K562 (cell line): ENCODE measurements around the gene CISD2. TPM values are rescaled to one million over a fixed set of nuclear protein-coding genes. Genes with fewer than 3 reads are reported as not detected.
A peak's percentile ranks its signal among the peaks of the same experiment; 100 is the strongest.

Experiments used
- BCOR ChIP-seq: fragments of 450-650 bp; IDR thresholded peaks from 2 replicates; pipeline ENCODE4 v1.6.1; 2016
- CBFB ChIP-seq: sonication (generic); formaldehyde crosslinking; IDR thresholded peaks from 2 replicates; pipeline ENCODE4 v1.4.0; 2020; ENCODE audit warnings: mild to moderate bottlenecking, missing genetic modification reagents
- COPS2 ChIP-seq: fragments of 450-650 bp; conservative IDR thresholded peaks from 2 replicates; pipeline ENCODE4 v1.6.1; 2016; ENCODE audit warnings: mild to moderate bottlenecking, moderate library complexity
- ELF4 ChIP-seq: fragments of 450-650 bp; formaldehyde crosslinking; IDR thresholded peaks from 2 replicates; pipeline ENCODE4 v1.4.0; 2022; ENCODE audit warnings: missing genetic modification characterization
- FOXP1 ChIP-seq: sonication (generic); formaldehyde crosslinking; IDR thresholded peaks from 2 replicates; pipeline ENCODE4 v1.8.0; 2022; ENCODE audit warnings: mild to moderate bottlenecking, missing genetic modification reagents
- KLF13 ChIP-seq: fragments of 450-650 bp; IDR thresholded peaks from 2 replicates; pipeline ENCODE4 v1.6.1; 2016; ENCODE audit warnings: missing genetic modification characterization, low read depth, mild to moderate bottlenecking, missing compliant biosample characterization, moderate library complexity, borderline replicate concordance
- NFRKB ChIP-seq: fragments of 450-650 bp; IDR thresholded peaks from 2 replicates; pipeline ENCODE4 v1.6.1; 2016; ENCODE audit warnings: low read depth
- NR4A1 ChIP-seq, 2 experiments: fragments of 250-450 bp in 1 of 2; fragments of 450-650 bp in 1 of 2; sonication (Bioruptor Pico) in 1 of 2; IDR thresholded peaks; 2 replicates each; pipeline versions ENCODE4 v1.4.0 to v1.6.1; 2016 to 2020; ENCODE audit warnings: mild to moderate bottlenecking in 2 of 2, missing compliant biosample characterization in 1 of 2, missing genetic modification characterization in 1 of 2, moderate library complexity in 1 of 2
- PCBP1 ChIP-seq: fragments of 200-400 bp; formaldehyde crosslinking; IDR thresholded peaks from 2 replicates; pipeline ENCODE4 v1.6.1; 2018; ENCODE audit warnings: mild to moderate bottlenecking, low read depth, low read length; ENCODE audit not compliant: poor library complexity, severe bottlenecking
- POLR2G ChIP-seq: fragments of 200-400 bp; formaldehyde crosslinking; IDR thresholded peaks from 2 replicates; pipeline ENCODE4 v1.6.1; 2017; ENCODE audit warnings: low read depth, mild to moderate bottlenecking, antibody characterized with exemption, low read length, moderate library complexity
- POLR3A ChIP-seq: IDR thresholded peaks from 2 replicates; pipeline ENCODE4 v1.6.1; 2011; ENCODE audit warnings: borderline replicate concordance, mild to moderate bottlenecking, moderate library complexity; ENCODE audit not compliant: insufficient read length, insufficient read depth; ENCODE audit errors: extremely low read depth
- SNRNP70 ChIP-seq: fragments of 200-400 bp; formaldehyde crosslinking; optimal IDR thresholded peaks from 2 replicates; pipeline ENCODE3; 2017; ENCODE audit warnings: low read depth, low read length
- TAF15 ChIP-seq: fragments of 200-400 bp; formaldehyde crosslinking; IDR thresholded peaks from 2 replicates; pipeline ENCODE4 v1.6.1; 2017; ENCODE audit warnings: mild to moderate bottlenecking, low read depth, low read length, moderate library complexity
- TRIM24 ChIP-seq, 2 experiments: fragments of 450-650 bp; IDR thresholded peaks; 2 replicates each; pipeline ENCODE4 v1.6.1; 2016
- YY1 ChIP-seq, 3 experiments: IDR thresholded peaks; 2 replicates each; pipeline ENCODE4 v1.6.1; 2011; ENCODE audit warnings: low read length in 2 of 3, mild to moderate bottlenecking in 2 of 3, moderate library complexity in 2 of 3, borderline replicate concordance in 1 of 3, control low read depth in 1 of 3, low read depth in 1 of 3; ENCODE audit not compliant: insufficient read depth in 3 of 3, insufficient replicate concordance in 2 of 3, control insufficient read depth in 1 of 3, insufficient read length in 1 of 3; ENCODE audit errors: extremely low read depth in 1 of 3
- ZC3H8 ChIP-seq: fragments of 450-650 bp; IDR thresholded peaks from 2 replicates; pipeline ENCODE4 v1.6.1; 2017
- ZEB2 ChIP-seq: fragments of 450-650 bp; IDR thresholded peaks from 2 replicates; pipeline ENCODE4 v1.6.1; 2016
- ZKSCAN8 ChIP-seq: fragments of 200-800 bp; sonication (Bioruptor generic); IDR thresholded peaks from 2 replicates; pipeline ENCODE4 v1.6.1; 2016; ENCODE audit warnings: missing genetic modification characterization, missing compliant biosample characterization
- ZNF184 ChIP-seq: sonication (generic); formaldehyde crosslinking; IDR thresholded peaks from 2 replicates; pipeline ENCODE4 v1.5.0; 2020; ENCODE audit warnings: missing genetic modification reagents
- polyA plus RNA-seq, 8 experiments: library from polyadenylated mRNA; depleted of rRNA in 4 of 8; stranded (reverse) in 5 of 8; unstranded in 3 of 8; fragments of >200 nt; fragmentation: Nextera tagmentation in 2 of 8; fragmentation: Illumina TruSeq in 1 of 8; extraction: Ambion mirVana in 2 of 8; extraction: Trizol in 1 of 8; gene quantifications; 2 replicates each; pipeline versions ENCODE4 v1.2.1 to v1.2.3, GENCODE V29; 2011 to 2014; ENCODE audit warnings: inconsistent platforms in 1 of 8, missing spikeins in 1 of 8
- total RNA-seq, 7 experiments: library from RNA; depleted of rRNA in 6 of 7; stranded (reverse); fragments of >200 nt in 6 of 7; fragmentation: Illumina TruSeq in 2 of 7; extraction: Trizol in 2 of 7; gene quantifications; 2 replicates each; pipeline versions ENCODE4 v1.2.1 to v1.2.3, GENCODE V29; 2011 to 2021; ENCODE audit warnings: low replicate concordance in 1 of 7
- TF ChIP-seq, protein P1 (sequence below), 2 experiments: fragments of 450-650 bp; IDR thresholded peaks; 2 replicates each; pipeline ENCODE4 v1.6.1; 2018; ENCODE audit warnings: mild to moderate bottlenecking in 2 of 2, low read depth in 1 of 2; ENCODE audit not compliant: partially characterized antibody in 2 of 2
- TF ChIP-seq, protein P2 (sequence below): fragments of 250-450 bp; sonication (Bioruptor Pico); IDR thresholded peaks from 2 replicates; pipeline ENCODE4 v1.8.0; 2021; ENCODE audit warnings: moderate library complexity, mild to moderate bottlenecking, inconsistent platforms
- TF ChIP-seq, protein P3 (sequence below): fragments of 450-650 bp; IDR thresholded peaks from one replicate; pipeline ENCODE4 v1.6.1; 2018; ENCODE audit warnings: mild to moderate bottlenecking, moderate library complexity; ENCODE audit not compliant: partially characterized antibody

The CISD2 gene
- total and polyA plus RNA-seq, 9 of the 15 experiments (the other 6 are each of a cell fraction or from before 2014, with no cell fraction given): 37.8 to 91.4 (median 59.8) TPM

DNA sequence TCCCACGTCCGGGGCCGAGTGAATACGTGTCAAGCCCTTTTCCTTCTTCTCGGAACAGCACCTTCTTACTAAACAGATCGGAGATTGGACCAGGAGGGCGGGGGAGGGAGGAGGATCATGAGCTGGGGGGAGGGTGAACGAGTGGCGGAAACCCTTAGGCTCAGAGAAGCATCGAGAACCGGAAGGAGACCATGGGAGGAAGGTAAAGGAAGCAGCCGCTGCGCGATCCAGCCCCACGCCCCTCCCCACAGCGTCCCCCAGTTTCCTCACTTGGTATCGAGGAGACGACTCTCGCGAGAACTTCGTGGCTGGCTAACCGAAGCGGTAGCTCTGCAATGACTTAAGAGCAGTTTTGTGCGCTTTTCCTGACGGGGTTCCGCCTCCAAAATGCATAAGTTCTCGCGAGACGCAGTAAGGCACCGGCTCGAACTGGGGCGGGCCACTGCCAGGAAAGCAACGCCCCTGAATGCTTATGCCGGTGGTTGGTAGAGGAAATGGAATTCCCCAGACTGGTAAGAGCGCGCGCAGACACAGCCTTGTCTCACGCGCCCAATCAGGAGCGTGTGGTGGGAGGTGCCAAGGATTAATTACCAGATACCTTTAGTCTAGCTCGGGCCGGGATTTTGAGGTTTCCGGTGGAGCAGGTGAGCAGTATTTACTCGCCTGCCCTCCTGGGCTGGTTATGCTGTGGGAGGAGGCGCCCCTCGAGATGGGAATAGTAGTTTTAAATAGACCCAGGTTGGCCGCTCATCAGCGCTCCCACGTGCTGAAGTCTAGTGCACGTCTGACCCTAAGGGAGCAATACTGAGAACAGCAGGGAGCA lies 40.9 kb upstream of the CISD2 start (continued):
- TF ChIP-seq, protein P1, sequence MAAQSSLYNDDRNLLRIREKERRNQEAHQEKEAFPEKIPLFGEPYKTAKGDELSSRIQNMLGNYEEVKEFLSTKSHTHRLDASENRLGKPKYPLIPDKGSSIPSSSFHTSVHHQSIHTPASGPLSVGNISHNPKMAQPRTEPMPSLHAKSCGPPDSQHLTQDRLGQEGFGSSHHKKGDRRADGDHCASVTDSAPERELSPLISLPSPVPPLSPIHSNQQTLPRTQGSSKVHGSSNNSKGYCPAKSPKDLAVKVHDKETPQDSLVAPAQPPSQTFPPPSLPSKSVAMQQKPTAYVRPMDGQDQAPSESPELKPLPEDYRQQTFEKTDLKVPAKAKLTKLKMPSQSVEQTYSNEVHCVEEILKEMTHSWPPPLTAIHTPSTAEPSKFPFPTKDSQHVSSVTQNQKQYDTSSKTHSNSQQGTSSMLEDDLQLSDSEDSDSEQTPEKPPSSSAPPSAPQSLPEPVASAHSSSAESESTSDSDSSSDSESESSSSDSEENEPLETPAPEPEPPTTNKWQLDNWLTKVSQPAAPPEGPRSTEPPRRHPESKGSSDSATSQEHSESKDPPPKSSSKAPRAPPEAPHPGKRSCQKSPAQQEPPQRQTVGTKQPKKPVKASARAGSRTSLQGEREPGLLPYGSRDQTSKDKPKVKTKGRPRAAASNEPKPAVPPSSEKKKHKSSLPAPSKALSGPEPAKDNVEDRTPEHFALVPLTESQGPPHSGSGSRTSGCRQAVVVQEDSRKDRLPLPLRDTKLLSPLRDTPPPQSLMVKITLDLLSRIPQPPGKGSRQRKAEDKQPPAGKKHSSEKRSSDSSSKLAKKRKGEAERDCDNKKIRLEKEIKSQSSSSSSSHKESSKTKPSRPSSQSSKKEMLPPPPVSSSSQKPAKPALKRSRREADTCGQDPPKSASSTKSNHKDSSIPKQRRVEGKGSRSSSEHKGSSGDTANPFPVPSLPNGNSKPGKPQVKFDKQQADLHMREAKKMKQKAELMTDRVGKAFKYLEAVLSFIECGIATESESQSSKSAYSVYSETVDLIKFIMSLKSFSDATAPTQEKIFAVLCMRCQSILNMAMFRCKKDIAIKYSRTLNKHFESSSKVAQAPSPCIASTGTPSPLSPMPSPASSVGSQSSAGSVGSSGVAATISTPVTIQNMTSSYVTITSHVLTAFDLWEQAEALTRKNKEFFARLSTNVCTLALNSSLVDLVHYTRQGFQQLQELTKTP (IDR thresholded peaks at IDR 0.05; ENCODE audit: low read depth in 1 of 2, partially characterized antibody in 2 of 2): peak in 1 of 2 experiments; percentile 79
- TF ChIP-seq, protein P2, sequence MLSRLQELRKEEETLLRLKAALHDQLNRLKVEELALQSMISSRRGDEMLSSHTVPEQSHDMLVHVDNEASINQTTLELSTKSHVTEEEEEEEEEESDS: no peak
- TF ChIP-seq POLR3A (no peak), COPS2 (no peak), FOXP1 (peak; percentile 33; the same call in 1 of the 2 replicates), ZKSCAN8 (CRISPR knock-in tag) (no peak), TAF15 (no peak), PCBP1 (no peak), YY1 (IDR thresholded peaks at IDR 0.05; ENCODE audit: borderline replicate concordance in 1 of 3, control insufficient read depth in 1 of 3, extremely low read depth in 1 of 3, insufficient read depth in 3 of 3, insufficient read length in 1 of 3, insufficient replicate concordance in 2 of 3, low read depth in 1 of 3, low read length in 2 of 3) (peak in 1 of 3 experiments; percentile 29), NFRKB (0 out of 2 replicates have a peak, but pooled peaks have one; percentile 67), TRIM24 (IDR thresholded peaks at IDR 0.05) (peak in 1 of 2 experiments; percentile 29; a peak in 1 of 4 replicates), BCOR (0 out of 2 replicates have a peak, but pooled peaks have one; percentile 44), CBFB (0 out of 2 replicates have a peak, but pooled peaks have one; percentile 45), POLR2G (peak; percentile 61; the same call in 1 of the 2 replicates), ZEB2 (peak; percentile 86), SNRNP70 (no peak), ZC3H8 (no peak), KLF13 (tag) (no peak), ELF4 (CRISPR knock-in tag) (no peak), NR4A1 (CRISPR knock-in tag; IDR thresholded peaks at IDR 0.05) (no peak), NR4A1 (tag; IDR thresholded peaks at IDR 0.05) (no peak), ZNF184 (CRISPR knock-in tag) (no peak)
- TF ChIP-seq, protein P3, sequence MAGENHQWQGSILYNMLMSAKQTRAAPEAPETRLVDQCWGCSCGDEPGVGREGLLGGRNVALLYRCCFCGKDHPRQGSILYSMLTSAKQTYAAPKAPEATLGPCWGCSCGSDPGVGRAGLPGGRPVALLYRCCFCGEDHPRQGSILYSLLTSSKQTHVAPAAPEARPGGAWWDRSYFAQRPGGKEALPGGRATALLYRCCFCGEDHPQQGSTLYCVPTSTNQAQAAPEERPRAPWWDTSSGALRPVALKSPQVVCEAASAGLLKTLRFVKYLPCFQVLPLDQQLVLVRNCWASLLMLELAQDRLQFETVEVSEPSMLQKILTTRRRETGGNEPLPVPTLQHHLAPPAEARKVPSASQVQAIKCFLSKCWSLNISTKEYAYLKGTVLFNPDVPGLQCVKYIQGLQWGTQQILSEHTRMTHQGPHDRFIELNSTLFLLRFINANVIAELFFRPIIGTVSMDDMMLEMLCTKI: no peak
